Measurements from ENCODE around the gene PROKR1. TPM values are rescaled to one million over a fixed set of nuclear protein-coding genes. Genes with fewer than 3 reads are reported as not detected.

PROKR1 gene
- total RNA-seq, 1 experiment from 2014 or later: not detected

GRCh38 chr2:68646303-68646702 is 2.9 kb downstream of the PROKR1 start:
- H3K4me2 ChIP-seq (ENCODE audit: low read length): no peak overlapping the region
- ChIA-PET POLR2A (no interaction called here), RAD21 (ENCODE audit: low non-redundant PET in 1 of 2, low total read pairs in 2 of 2, uncharacterized antibody in 2 of 2, unreplicated experiment in 2 of 2) (no interaction called here), CTCF (interaction anchor here (1.3 to 2.0 kb wide), 3 partner anchors 51 to 183 kb away, joined by 3 to 13 read pairs (median 3); no protein-coding TSS in a partner anchor)
- H3K27ac ChIP-seq (ENCODE audit: low read depth, low read length): no peak overlapping the region
- H3K4me1 ChIP-seq (ENCODE audit: control insufficient read depth in 1 of 2, insufficient read depth in 2 of 2, low read length in 2 of 2): no peaks in the 10 kb centered on the region
- ATAC-seq (peak; percentile 53; the same call in 1 of the 2 replicates), DNase-seq (ENCODE audit: low read depth, low spot score) (peak; percentile 1)
- H3K79me2 ChIP-seq (ENCODE audit: insufficient read depth, low read length): no peaks in the 10 kb centered on the region
- H3K36me3 ChIP-seq (ENCODE audit: control insufficient read depth in 1 of 2, insufficient read depth in 2 of 2, low read length in 2 of 2): no peaks in the 10 kb centered on the region
- H3K9ac ChIP-seq (ENCODE audit: low read length): no peak overlapping the region
- H3K4me3 ChIP-seq (replicated peaks in 1 of 2; ENCODE audit: low read depth in 1 of 2, low read length in 2 of 2): no peak overlapping the region
- H3K9me3 ChIP-seq (ENCODE audit: control insufficient read depth in 1 of 2, insufficient read depth in 1 of 2, low read depth in 1 of 2, low read length in 2 of 2): no peaks in the 10 kb centered on the region
- intact Hi-C loops (cut with micrococcal nuclease): no loop called here
- H3K9me2 ChIP-seq (ENCODE audit: insufficient read depth): no peaks in the 10 kb centered on the region
- TF ChIP-seq SRF (IDR thresholded peaks at IDR 0.05; ENCODE audit: low read depth): no peak
- TF ChIP-seq, protein P1, sequence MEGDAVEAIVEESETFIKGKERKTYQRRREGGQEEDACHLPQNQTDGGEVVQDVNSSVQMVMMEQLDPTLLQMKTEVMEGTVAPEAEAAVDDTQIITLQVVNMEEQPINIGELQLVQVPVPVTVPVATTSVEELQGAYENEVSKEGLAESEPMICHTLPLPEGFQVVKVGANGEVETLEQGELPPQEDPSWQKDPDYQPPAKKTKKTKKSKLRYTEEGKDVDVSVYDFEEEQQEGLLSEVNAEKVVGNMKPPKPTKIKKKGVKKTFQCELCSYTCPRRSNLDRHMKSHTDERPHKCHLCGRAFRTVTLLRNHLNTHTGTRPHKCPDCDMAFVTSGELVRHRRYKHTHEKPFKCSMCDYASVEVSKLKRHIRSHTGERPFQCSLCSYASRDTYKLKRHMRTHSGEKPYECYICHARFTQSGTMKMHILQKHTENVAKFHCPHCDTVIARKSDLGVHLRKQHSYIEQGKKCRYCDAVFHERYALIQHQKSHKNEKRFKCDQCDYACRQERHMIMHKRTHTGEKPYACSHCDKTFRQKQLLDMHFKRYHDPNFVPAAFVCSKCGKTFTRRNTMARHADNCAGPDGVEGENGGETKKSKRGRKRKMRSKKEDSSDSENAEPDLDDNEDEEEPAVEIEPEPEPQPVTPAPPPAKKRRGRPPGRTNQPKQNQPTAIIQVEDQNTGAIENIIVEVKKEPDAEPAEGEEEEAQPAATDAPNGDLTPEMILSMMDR (IDR thresholded peaks at IDR 0.05 in 2 of 3, conservative IDR thresholded peaks at IDR 0.05 in 1 of 3; ENCODE audit: borderline replicate concordance in 1 of 3, insufficient read depth in 1 of 3, low read depth in 2 of 3, low read length in 2 of 3): peak in 2 of 3 experiments; percentile 13 to 21; a peak in 2 of 6 replicates
- peak; percentile 28; the same call in 1 of the 2 replicates for TF ChIP-seq RAD21 (IDR thresholded peaks at IDR 0.05; ENCODE audit: low read depth)
- peak; percentile 37 for TF ChIP-seq TCF7L2 (IDR thresholded peaks at IDR 0.05; ENCODE audit: borderline replicate concordance, extremely low read depth, insufficient read depth, insufficient read length)
- H4K20me1 ChIP-seq (ENCODE audit: insufficient read depth): no peaks in the 10 kb centered on the region
- no TSS peak for BruUV-seq (replicated peaks)
- no peak overlapping the region for H2AFZ ChIP-seq (ENCODE audit: low read depth, low read length, poor library complexity, severe bottlenecking)
- peaks cover 17% of the 10 kb centered on the region; the same call in 1 of the 2 replicates for H3K27me3 ChIP-seq (ENCODE audit: insufficient read depth, low read length)

- no peak for ATAC-seq
- POLR2A ChIA-PET: no interaction called here
Measured at GRCh38 chr2:68650645-68651044, 7.3 kb downstream of the PROKR1 start.

More at GRCh38 chr2:68650645-68651044, 7.3 kb downstream of the PROKR1 start:
- no peak for DNase-seq (ENCODE audit: low read depth, low spot score)
- H3K79me2 ChIP-seq (ENCODE audit: insufficient read depth, low read length): no peaks in the 10 kb centered on the region
- BruUV-seq (replicated peaks): no TSS peak
- intact Hi-C loops (cut with micrococcal nuclease): no loop called here
- H2AFZ ChIP-seq (ENCODE audit: low read depth, low read length, poor library complexity, severe bottlenecking): no peak overlapping the region
- no peak overlapping the region for H3K4me3 ChIP-seq (replicated peaks in 1 of 2; ENCODE audit: low read depth in 1 of 2, low read length in 2 of 2)
- no peak overlapping the region for H3K4me2 ChIP-seq (ENCODE audit: low read length)
- RAD21 ChIA-PET (ENCODE audit: low non-redundant PET in 1 of 2, low total read pairs in 2 of 2, uncharacterized antibody in 2 of 2, unreplicated experiment in 2 of 2): no interaction called here
- H4K20me1 ChIP-seq (ENCODE audit: insufficient read depth): no peaks in the 10 kb centered on the region
- CTCF ChIA-PET: no interaction called here
- H3K27me3 ChIP-seq (ENCODE audit: insufficient read depth, low read length): peaks cover 12% of the 10 kb centered on the region; the same call in 1 of the 2 replicates
- no peak overlapping the region for H3K27ac ChIP-seq (ENCODE audit: low read depth, low read length)
- no peaks in the 10 kb centered on the region for H3K36me3 ChIP-seq (ENCODE audit: control insufficient read depth in 1 of 2, insufficient read depth in 2 of 2, low read length in 2 of 2)
- H3K4me1 ChIP-seq (ENCODE audit: control insufficient read depth in 1 of 2, insufficient read depth in 2 of 2, low read length in 2 of 2): no peaks in the 10 kb centered on the region
- no peak overlapping the region for H3K9ac ChIP-seq (ENCODE audit: low read length)
- H3K9me2 ChIP-seq (ENCODE audit: insufficient read depth): no peaks in the 10 kb centered on the region
- no peaks in the 10 kb centered on the region for H3K9me3 ChIP-seq (ENCODE audit: control insufficient read depth in 1 of 2, insufficient read depth in 1 of 2, low read depth in 1 of 2, low read length in 2 of 2)
- TF ChIP-seq, protein P2, sequence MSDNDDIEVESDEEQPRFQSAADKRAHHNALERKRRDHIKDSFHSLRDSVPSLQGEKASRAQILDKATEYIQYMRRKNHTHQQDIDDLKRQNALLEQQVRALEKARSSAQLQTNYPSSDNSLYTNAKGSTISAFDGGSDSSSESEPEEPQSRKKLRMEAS (IDR thresholded peaks at IDR 0.05): no peak
- no peak for TF ChIP-seq POLR2AphosphoS5 (IDR thresholded peaks at IDR 0.05; ENCODE audit: low read depth, low read length)
- no peak for TF ChIP-seq POLR2A (IDR thresholded peaks at IDR 0.05; ENCODE audit: borderline replicate concordance, extremely low read depth, insufficient read depth, insufficient read length)
- no peak for TF ChIP-seq EZH2phosphoT487 (IDR thresholded peaks at IDR 0.05; ENCODE audit: borderline replicate concordance)
- no peak for TF ChIP-seq SIN3A (IDR thresholded peaks at IDR 0.05; ENCODE audit: low read depth)
- no peak for TF ChIP-seq ZFX (IDR thresholded peaks at IDR 0.05)
- no peak for TF ChIP-seq SRF (IDR thresholded peaks at IDR 0.05; ENCODE audit: low read depth)
- TF ChIP-seq ZBTB33 (IDR thresholded peaks at IDR 0.05; ENCODE audit: extremely low read depth, insufficient replicate concordance, low read length): no peak
- TF ChIP-seq CEBPB (IDR thresholded peaks at IDR 0.05; ENCODE audit: low read depth): no peak
- TF ChIP-seq EGR1 (IDR thresholded peaks at IDR 0.05; ENCODE audit: low read depth): no peak

Measured in HCT116 (cell line).